Measurements from ENCODE around the gene KRI1. TPM values are rescaled to one million over a fixed set of nuclear protein-coding genes. Genes with fewer than 3 reads are reported as not detected.

Gene KRI1
- total and polyA plus RNA-seq, 5 donors from 2014 or later, result 8.6 to 34.6 (median 12.0) TPM

DNA sequence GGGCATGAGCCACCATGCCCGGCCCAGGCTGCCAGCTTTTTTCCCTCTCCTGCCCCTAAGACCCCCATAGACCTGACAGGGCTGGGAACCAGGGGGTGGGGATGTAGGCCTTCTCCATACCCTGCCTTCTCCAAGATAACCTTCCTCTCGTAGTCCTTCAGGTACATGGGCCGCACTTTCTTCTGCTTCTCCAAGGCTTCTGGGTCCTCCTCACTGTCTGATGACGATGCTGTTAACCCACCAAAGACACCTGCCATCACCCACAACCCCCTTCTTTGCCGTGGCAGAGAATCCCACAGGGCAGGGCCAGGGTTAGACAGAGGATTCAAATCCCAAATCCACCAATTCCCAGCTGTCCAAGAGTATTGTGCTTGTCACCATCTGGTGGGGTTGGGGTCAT lies 3.2 kb downstream of the KRI1 start:
- peaks cover 8 to 46% (median 26%) of the 10 kb centered on the region in 4 donors for H3K4me1 Mint-ChIP-seq

DNA sequence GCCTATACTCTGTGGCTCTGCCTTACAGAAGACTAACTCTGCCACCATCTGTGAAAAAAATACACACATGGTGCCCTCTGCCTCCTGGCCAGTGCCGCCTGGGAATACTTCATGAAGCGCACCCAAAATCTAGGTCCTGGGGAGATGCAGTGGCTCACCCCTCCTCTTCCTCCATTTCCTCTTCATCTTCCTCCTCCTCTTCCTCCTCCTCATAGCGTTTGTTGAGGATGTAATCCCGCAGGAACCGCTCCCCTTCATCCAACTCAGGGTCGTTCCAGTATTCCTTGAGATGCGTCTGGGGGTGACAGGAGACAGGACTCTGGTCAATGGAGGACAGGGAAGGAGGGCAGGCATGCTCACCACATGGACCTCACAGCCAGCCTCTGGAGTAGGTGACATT lies 5.7 kb downstream of the KRI1 start:
- H3K4me1 Mint-ChIP-seq, result peaks cover 0 to 36% (median 10%) of the 10 kb centered on the region in 4 donors
- H3K4me3 Mint-ChIP-seq, result peak overlapping the region in 1 of 4 donors; percentile 21
- H3K4me1 ChIP-seq (ENCODE audit: control insufficient read depth, insufficient read depth, low read length, poor library complexity, severe bottlenecking), result peaks cover 21% of the 10 kb centered on the region
- no peak overlapping the region for H3K27ac Mint-ChIP-seq
- H3K27me3 ChIP-seq (ENCODE audit: control insufficient read depth, insufficient read depth, low read length), result no peaks in the 10 kb centered on the region
- H3K27ac ChIP-seq (ENCODE audit: insufficient read depth, low read length, poor library complexity, severe bottlenecking), result no peak overlapping the region
- ATAC-seq (ENCODE audit: low read depth in 2 of 2) (no peak), DNase-seq (no peak)
- no peaks in the 10 kb centered on the region for H3K9me3 ChIP-seq (ENCODE audit: control insufficient read depth in 2 of 2, low read length in 2 of 2)
- H3K27me3 Mint-ChIP-seq, result no peaks in the 10 kb centered on the region
- H3K9me3 Mint-ChIP-seq, result no peaks in the 10 kb centered on the region
- peaks cover 50% of the 10 kb centered on the region for H3K36me3 ChIP-seq (ENCODE audit: control insufficient read depth, insufficient read depth, low read length)
- no peak overlapping the region for H3K4me3 ChIP-seq (ENCODE audit: low read depth, low read length)
- peaks cover 17% of the 10 kb centered on the region for H3K36me3 Mint-ChIP-seq

More for the DNA sequence above, 3.2 kb downstream of the KRI1 start:
- peaks cover 32% of the 10 kb centered on the region for H3K36me3 ChIP-seq (ENCODE audit: control insufficient read depth, insufficient read depth, low read length)
- H3K27me3 Mint-ChIP-seq, result peaks cover 7% of the 10 kb centered on the region
- no peak for DNase-seq
- H3K4me1 ChIP-seq (ENCODE audit: control insufficient read depth, insufficient read depth, low read length, poor library complexity, severe bottlenecking), result peaks cover 33% of the 10 kb centered on the region
- no peaks in the 10 kb centered on the region for H3K9me3 Mint-ChIP-seq
- no peak for ATAC-seq (ENCODE audit: low read depth in 2 of 2)
- H3K27ac Mint-ChIP-seq, result peak overlapping the region in 1 of 3 donors; percentile 31
- no peak overlapping the region for H3K27ac ChIP-seq (ENCODE audit: insufficient read depth, low read length, poor library complexity, severe bottlenecking)
- no peak overlapping the region for H3K4me3 ChIP-seq (ENCODE audit: low read depth, low read length)
- no peak overlapping the region for H3K4me3 Mint-ChIP-seq
- H3K36me3 Mint-ChIP-seq, result peaks cover 12% of the 10 kb centered on the region
- no peaks in the 10 kb centered on the region for H3K9me3 ChIP-seq (ENCODE audit: control insufficient read depth in 2 of 2, low read length in 2 of 2)
- H3K27me3 ChIP-seq (ENCODE audit: control insufficient read depth, insufficient read depth, low read length), result no peaks in the 10 kb centered on the region

DNA sequence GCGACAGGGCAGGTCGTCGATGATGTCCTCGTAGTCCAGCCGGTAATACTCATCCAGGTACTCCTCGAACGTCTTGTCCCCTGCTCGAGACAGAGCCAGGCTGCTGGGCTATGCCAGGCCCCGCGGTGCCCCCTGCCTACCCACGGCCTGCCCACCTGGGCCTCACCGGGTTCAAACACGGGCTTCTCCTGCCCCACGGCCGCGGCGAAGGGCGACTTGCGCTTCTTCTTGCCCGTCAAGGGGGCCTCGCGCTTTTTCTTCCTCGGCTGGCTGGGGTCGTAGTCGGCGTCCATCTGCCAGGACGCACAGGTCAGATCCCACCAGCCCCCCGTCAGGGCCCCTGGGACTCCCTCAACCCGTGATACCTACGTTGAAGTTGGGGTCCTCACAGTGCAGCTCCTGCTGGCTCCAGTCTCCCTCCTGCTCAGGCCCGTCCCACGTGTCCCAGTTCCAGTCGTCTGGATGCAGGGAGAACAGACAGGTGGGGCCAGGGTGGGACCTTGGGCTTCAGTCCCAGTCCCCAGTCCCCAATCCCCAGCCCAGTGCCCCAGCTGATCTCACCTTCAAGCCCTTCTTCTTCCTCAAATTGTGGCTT lies 8.1 kb downstream of the KRI1 start:
- peak overlapping the region in 1 of 4 donors; percentile 19 for H3K4me3 Mint-ChIP-seq
- H3K36me3 ChIP-seq (ENCODE audit: control insufficient read depth, insufficient read depth, low read length), result peaks cover 63% of the 10 kb centered on the region
- H3K4me3 ChIP-seq (ENCODE audit: low read depth, low read length), result no peak overlapping the region
- H3K36me3 Mint-ChIP-seq, result peaks cover 20% of the 10 kb centered on the region
- ATAC-seq (ENCODE audit: low read depth in 2 of 2) (no peak), DNase-seq (no peak)
- no peaks in the 10 kb centered on the region for H3K27me3 Mint-ChIP-seq
- peaks cover 7 to 47% (median 12%) of the 10 kb centered on the region in 4 donors for H3K4me1 Mint-ChIP-seq
- H3K9me3 Mint-ChIP-seq, result no peaks in the 10 kb centered on the region
- no peaks in the 10 kb centered on the region for H3K27me3 ChIP-seq (ENCODE audit: control insufficient read depth, insufficient read depth, low read length)
- no peak overlapping the region for H3K27ac ChIP-seq (ENCODE audit: insufficient read depth, low read length, poor library complexity, severe bottlenecking)
- H3K27ac Mint-ChIP-seq, result peak overlapping the region in 2 of 3 donors; percentile 36 to 52
- peaks cover 34% of the 10 kb centered on the region for H3K4me1 ChIP-seq (ENCODE audit: control insufficient read depth, insufficient read depth, low read length, poor library complexity, severe bottlenecking)
- no peaks in the 10 kb centered on the region for H3K9me3 ChIP-seq (ENCODE audit: control insufficient read depth in 2 of 2, low read length in 2 of 2)

DNA sequence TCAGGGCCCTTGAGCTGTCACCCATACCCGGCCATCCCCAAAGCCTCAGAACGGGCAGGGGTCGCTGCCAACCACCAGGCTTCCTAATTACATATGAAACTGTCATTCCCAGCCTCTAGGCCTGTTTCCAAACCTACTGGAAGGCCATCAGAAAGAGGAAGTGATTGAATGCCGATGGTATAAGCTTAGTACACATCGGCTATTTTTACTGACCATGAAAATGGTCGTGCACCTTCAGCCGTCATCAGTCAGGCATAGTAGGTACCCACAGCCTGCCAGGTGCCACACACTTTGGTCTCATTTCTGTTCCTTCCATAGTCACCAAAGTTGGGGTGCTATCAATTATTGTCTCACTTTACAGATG lies 10.2 kb downstream of the KRI1 start:
- peaks cover 62% of the 10 kb centered on the region for H3K36me3 ChIP-seq (ENCODE audit: control insufficient read depth, insufficient read depth, low read length)
- H3K9me3 ChIP-seq (ENCODE audit: control insufficient read depth in 2 of 2, low read length in 2 of 2), result no peaks in the 10 kb centered on the region
- H3K27me3 ChIP-seq (ENCODE audit: control insufficient read depth, insufficient read depth, low read length), result no peaks in the 10 kb centered on the region
- no peak for ATAC-seq (ENCODE audit: low read depth in 2 of 2)
- H3K27ac ChIP-seq (ENCODE audit: insufficient read depth, low read length, poor library complexity, severe bottlenecking), result peak overlapping the region; percentile 45
- H3K9me3 Mint-ChIP-seq, result no peaks in the 10 kb centered on the region
- no peaks in the 10 kb centered on the region for H3K27me3 Mint-ChIP-seq
- DNase-seq, result no peak
- H3K4me3 Mint-ChIP-seq, result peak overlapping the region in 2 of 4 donors; percentile 54 to 77
- H3K27ac Mint-ChIP-seq, result peak overlapping the region in 2 of 3 donors; percentile 32 to 65
- H3K36me3 Mint-ChIP-seq, result peaks cover 17% of the 10 kb centered on the region
- peaks cover 41% of the 10 kb centered on the region for H3K4me1 ChIP-seq (ENCODE audit: control insufficient read depth, insufficient read depth, low read length, poor library complexity, severe bottlenecking)
- no peak overlapping the region for H3K4me3 ChIP-seq (ENCODE audit: low read depth, low read length)
- peaks cover 7 to 48% (median 12%) of the 10 kb centered on the region in 4 donors for H3K4me1 Mint-ChIP-seq

DNA sequence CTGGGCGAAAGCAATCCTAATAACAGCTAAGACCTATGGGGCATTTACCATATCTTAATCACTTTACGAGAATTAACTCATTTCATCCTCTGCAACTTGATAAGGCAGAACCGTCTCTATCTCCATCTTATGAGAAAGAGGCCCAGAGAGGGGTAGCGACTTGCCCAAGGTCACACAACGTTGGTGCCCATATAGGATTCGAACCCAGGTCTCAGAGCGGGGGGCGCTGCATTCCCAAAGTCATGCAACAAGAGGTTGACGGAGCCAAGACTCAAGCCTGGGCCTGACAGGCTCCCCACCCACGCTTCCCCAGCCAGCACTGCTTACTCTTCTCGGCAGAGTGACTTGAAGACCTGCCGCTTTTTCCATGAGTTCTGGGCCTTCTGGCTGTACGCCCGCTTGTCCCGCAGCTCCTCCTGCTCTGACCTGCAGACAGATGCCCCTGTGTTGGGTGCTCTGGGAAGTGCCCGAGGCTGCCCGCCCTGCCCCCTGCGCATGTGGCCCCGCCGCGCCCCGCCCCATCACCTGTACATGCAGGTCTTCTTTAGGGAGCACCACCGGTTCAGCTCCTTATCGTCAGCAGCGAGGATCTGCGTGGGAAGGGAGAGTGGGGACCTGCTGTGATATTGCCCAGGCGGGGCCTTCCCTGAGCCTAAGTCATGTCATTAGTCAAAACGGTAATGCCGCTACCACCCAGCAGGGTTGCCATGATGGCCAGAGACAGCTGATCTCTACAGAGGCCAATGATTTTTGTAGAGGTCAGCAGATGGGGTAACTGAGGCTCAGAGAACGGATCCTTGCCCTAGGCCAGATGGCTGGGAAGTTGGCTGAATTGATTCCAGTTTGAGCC lies 10.8 kb downstream of the KRI1 start:
- no peak overlapping the region for H3K4me3 ChIP-seq (ENCODE audit: low read depth, low read length)
- peak overlapping the region; percentile 71 for H3K27ac ChIP-seq (ENCODE audit: insufficient read depth, low read length, poor library complexity, severe bottlenecking)
- H3K4me3 Mint-ChIP-seq, result peak overlapping the region in 3 of 4 donors; percentile 80 to 88 (median 85)
- H3K36me3 Mint-ChIP-seq, result peaks cover 17% of the 10 kb centered on the region
- no peaks in the 10 kb centered on the region for H3K27me3 Mint-ChIP-seq
- DNase-seq, result no peak
- peak overlapping the region; percentile 38 to 96 (median 92) for H3K27ac Mint-ChIP-seq
- peaks cover 59% of the 10 kb centered on the region for H3K36me3 ChIP-seq (ENCODE audit: control insufficient read depth, insufficient read depth, low read length)
- no peaks in the 10 kb centered on the region for H3K9me3 ChIP-seq (ENCODE audit: control insufficient read depth in 2 of 2, low read length in 2 of 2)
- peaks cover 7 to 50% (median 12%) of the 10 kb centered on the region in 4 donors for H3K4me1 Mint-ChIP-seq
- no peaks in the 10 kb centered on the region for H3K27me3 ChIP-seq (ENCODE audit: control insufficient read depth, insufficient read depth, low read length)
- no peak for ATAC-seq (ENCODE audit: low read depth in 2 of 2)
- peaks cover 41% of the 10 kb centered on the region for H3K4me1 ChIP-seq (ENCODE audit: control insufficient read depth, insufficient read depth, low read length, poor library complexity, severe bottlenecking)
- no peaks in the 10 kb centered on the region for H3K9me3 Mint-ChIP-seq

DNA sequence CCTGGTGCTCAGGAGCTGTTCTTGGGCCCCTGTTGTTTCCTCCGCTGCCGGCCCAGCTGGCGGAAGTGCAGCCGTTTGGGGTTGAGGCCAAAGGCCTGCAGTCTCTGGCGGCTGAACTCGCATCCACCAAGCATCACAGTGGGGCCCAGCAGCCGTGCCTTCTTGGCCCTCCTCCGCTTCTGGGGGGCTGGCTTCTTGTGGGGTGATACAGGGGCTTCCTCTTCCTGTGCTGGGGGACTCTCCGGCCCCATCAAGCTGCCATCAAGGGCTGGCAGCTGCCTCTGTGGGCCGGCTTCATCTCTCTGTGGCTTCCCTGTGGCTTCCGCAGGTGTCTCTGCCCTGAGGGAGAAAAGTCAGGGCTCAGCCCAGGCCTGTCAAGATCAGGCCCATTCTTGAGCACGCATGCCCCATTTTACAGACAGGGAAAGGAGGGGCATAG lies 11.8 kb downstream of the KRI1 start:
- peaks cover 7 to 53% (median 12%) of the 10 kb centered on the region in 4 donors for H3K4me1 Mint-ChIP-seq
- H3K27me3 Mint-ChIP-seq, result no peaks in the 10 kb centered on the region
- no peak overlapping the region for H3K4me3 ChIP-seq (ENCODE audit: low read depth, low read length)
- peaks cover 13% of the 10 kb centered on the region for H3K36me3 Mint-ChIP-seq
- DNase-seq (peak; percentile 19 to 85 (median 56)), ATAC-seq (ENCODE audit: low read depth in 2 of 2) (peak; percentile 68 to 75)
- peaks cover 41% of the 10 kb centered on the region for H3K4me1 ChIP-seq (ENCODE audit: control insufficient read depth, insufficient read depth, low read length, poor library complexity, severe bottlenecking)
- H3K36me3 ChIP-seq (ENCODE audit: control insufficient read depth, insufficient read depth, low read length), result peaks cover 53% of the 10 kb centered on the region
- H3K9me3 ChIP-seq (ENCODE audit: control insufficient read depth in 2 of 2, low read length in 2 of 2), result no peaks in the 10 kb centered on the region
- peak overlapping the region; percentile 92 to 98 (median 96) for H3K27ac Mint-ChIP-seq
- no peaks in the 10 kb centered on the region for H3K9me3 Mint-ChIP-seq
- H3K4me3 Mint-ChIP-seq, result peak overlapping the region; percentile 78 to 88 (median 82)
- H3K27me3 ChIP-seq (ENCODE audit: control insufficient read depth, insufficient read depth, low read length), result no peaks in the 10 kb centered on the region
- peak overlapping the region; percentile 71 for H3K27ac ChIP-seq (ENCODE audit: insufficient read depth, low read length, poor library complexity, severe bottlenecking)

DNA sequence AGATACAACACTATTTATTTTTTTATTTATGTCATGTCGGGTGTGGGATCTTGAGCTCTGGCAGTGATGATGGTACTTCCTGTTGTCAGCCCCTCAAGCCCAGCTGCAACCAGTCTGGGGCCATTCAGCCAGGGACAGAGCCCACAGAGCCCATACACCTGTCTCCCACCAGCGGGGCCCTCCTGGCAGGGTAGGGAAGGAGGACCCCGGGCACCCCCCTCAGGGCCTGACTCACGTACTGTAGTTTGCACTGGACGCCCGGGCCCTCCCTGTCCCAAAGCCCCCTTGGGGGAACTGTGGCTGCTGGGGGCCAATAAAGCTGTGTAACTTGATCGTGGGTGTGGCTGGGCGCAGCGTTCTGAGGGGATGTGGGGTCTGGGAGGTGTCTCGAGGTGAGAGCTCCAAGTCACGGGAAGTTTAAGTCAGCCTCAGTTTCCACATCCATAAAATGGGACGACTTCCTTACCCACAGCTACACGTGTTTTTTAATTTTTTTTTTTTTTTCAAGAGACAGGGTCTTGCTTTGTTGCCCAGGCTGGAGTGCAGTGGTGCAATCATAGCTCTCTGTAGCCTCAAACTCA lies 12.6 kb downstream of the KRI1 start:
- no peak for ATAC-seq (ENCODE audit: low read depth in 2 of 2)
- Mint-ChIP-seq H3K27me3 (no peaks in the 10 kb centered on the region), H3K4me1 (peaks cover 7 to 50% (median 12%) of the 10 kb centered on the region in 4 donors), H3K9me3 (no peaks in the 10 kb centered on the region), H3K27ac (peak overlapping the region; percentile 92 to 98 (median 96)), H3K4me3 (peak overlapping the region; percentile 65 to 88 (median 82)), H3K36me3 (peaks cover 11% of the 10 kb centered on the region)
- DNase-seq, result peak in 1 of 3 donors; percentile 40
- peak overlapping the region; percentile 71 for H3K27ac ChIP-seq (ENCODE audit: insufficient read depth, low read length, poor library complexity, severe bottlenecking)
- no peaks in the 10 kb centered on the region for H3K27me3 ChIP-seq (ENCODE audit: control insufficient read depth, insufficient read depth, low read length)
- H3K36me3 ChIP-seq (ENCODE audit: control insufficient read depth, insufficient read depth, low read length), result peaks cover 57% of the 10 kb centered on the region
- H3K4me1 ChIP-seq (ENCODE audit: control insufficient read depth, insufficient read depth, low read length, poor library complexity, severe bottlenecking), result peaks cover 41% of the 10 kb centered on the region
- H3K9me3 ChIP-seq (ENCODE audit: control insufficient read depth in 2 of 2, low read length in 2 of 2), result no peaks in the 10 kb centered on the region
- no peak overlapping the region for H3K4me3 ChIP-seq (ENCODE audit: low read depth, low read length)

All from CD4-positive, CD25-positive, alpha-beta regulatory T cell (primary cell).